HAP-1 (cell line): ENCODE measurements around the gene TELO2.

Source experiments
- DNase-seq, 2 experiments: peaks; one replicate each; pipeline ENCODE4 v3.0.0-alpha.2; 2016 to 2020; ENCODE audit warnings: low spot score in 2 of 2
- H3K27me3 ChIP-seq: fragments of 250-450 bp; sonication (Bioruptor Pico); 2 replicates; pipeline ENCODE4 v1.5.1; 2020; ENCODE audit warnings: low read depth, mild to moderate bottlenecking, moderate library complexity
- H3K36me3 ChIP-seq: fragments of 250-450 bp; sonication (Bioruptor Pico); replicated peaks from 2 replicates; pipeline ENCODE4 v1.5.1; 2020; ENCODE audit warnings: mild to moderate bottlenecking
- H3K4me1 ChIP-seq: fragments of 250-450 bp; sonication (Bioruptor Pico); 2 replicates; pipeline ENCODE4 v1.5.1; 2020; ENCODE audit warnings: mild to moderate bottlenecking
- H3K4me3 ChIP-seq: fragments of 250-450 bp; sonication (Bioruptor Pico); 2 replicates; pipeline ENCODE4 v1.5.1; 2020; ENCODE audit warnings: mild to moderate bottlenecking, moderate library complexity
- H3K9me3 ChIP-seq: fragments of 250-450 bp; sonication (Bioruptor Pico); 2 replicates; pipeline ENCODE4 v1.5.1; 2020; ENCODE audit warnings: mild to moderate bottlenecking, moderate library complexity
- in situ Hi-C: fragments of 300-500 bp; cut with MboI; formaldehyde crosslinking; loops from 3 replicates; pipeline ENCODE4 v1.14.3; 2020; ENCODE audit warnings: low sequenced_read_pairs, inconsistent platforms, mixed read lengths

The TELO2 gene

DNA sequence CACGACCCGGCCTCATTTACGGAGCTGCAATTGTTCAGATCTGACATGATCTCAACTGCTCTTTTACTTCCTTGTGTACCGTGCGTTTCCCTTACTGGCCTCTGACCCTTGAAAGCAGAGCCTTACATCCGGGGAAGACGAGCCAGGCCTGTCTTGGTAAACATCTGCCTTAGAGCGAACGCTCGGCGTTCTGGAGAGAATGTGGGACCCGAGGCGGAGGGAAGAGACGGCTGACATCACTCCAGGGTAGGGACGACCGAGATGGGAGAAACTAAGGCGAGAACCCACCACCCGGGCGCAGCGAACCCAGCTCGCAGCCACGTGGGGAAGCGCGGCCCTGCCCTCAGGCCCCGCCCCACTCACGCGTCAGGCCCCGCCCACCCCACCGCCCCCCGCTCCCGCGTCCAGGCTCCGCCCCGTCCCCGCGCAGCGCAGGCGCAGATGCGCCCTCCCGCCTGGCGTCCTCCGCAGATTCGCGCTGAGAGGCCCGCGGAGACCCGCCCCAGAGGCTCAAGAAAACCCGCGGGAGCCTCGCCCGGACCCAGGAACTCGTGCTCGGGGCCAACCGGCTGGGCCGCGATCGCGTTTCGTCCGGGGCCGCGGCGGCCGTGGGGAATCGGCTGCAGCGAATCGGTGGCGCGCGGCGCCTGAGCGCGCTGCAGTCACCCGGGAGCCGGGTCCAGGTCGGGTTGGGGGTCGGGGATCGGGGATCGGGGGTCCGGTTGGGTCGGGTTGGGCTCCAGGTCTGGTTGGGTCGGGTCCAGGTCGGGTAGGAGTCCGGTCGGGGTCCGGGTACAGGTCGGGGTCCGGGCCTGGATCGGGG is at the start of gene TELO2:
Gene TELO2 (plus strand): TSS at position 438 of the 823 bp plus-strand sequence. CDS start 922 bp downstream, outside the sequence.
- DNase-seq = peak; percentile 73 to 90
- H3K4me3 ChIP-seq = peak within 1 kb of the TSS; percentile 77

DNA sequence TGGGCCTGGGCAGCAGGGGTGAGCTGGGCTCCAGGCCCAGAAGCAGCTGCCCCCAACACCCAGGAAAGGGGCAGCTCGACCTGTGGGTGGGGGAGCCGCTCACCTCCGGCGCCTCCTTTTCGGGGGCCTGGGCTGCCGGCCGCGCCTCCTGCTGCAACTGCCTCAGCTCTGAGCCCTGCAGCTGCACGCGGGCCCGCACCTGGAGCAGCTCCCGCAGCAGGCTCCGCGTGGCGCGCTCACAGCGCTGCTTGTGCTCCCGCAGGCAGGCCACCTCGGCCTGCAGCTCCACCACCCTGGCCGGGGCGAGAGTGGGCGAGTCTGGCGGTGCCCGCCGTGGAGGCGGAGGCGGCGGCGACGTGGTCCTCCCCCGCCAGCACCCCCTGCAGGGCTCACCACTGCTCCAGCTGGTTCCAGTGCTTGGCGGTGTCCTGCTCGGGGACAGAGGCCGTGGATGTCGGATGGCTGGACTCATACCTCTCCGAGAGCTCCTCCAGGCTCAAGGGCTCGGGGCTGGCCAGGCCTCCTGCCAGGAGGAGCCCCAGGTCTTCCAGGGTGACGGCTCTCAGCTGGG is 49.7 kb upstream of the TELO2 start:
- Histone ChIP-seq H3K4me3 (no peak overlapping the region), H3K27me3 (no peaks in the 10 kb centered on the region), H3K4me1 (no peaks in the 10 kb centered on the region), H3K36me3 (no peaks in the 10 kb centered on the region; the same call in 1 of the 2 replicates), H3K9me3 (no peaks in the 10 kb centered on the region)
- in situ Hi-C loops = no loop called here
- DNase-seq = no peak

More for the DNA sequence above, at the start of gene TELO2:
- in situ Hi-C loops = no loop called here
- H3K27me3 ChIP-seq = no peaks in the 10 kb centered on the region
- peaks cover 6% of the 10 kb centered on the region for H3K4me1 ChIP-seq
- H3K36me3 ChIP-seq = peaks cover 36% of the 10 kb centered on the region
- H3K9me3 ChIP-seq = no peaks in the 10 kb centered on the region

DNA sequence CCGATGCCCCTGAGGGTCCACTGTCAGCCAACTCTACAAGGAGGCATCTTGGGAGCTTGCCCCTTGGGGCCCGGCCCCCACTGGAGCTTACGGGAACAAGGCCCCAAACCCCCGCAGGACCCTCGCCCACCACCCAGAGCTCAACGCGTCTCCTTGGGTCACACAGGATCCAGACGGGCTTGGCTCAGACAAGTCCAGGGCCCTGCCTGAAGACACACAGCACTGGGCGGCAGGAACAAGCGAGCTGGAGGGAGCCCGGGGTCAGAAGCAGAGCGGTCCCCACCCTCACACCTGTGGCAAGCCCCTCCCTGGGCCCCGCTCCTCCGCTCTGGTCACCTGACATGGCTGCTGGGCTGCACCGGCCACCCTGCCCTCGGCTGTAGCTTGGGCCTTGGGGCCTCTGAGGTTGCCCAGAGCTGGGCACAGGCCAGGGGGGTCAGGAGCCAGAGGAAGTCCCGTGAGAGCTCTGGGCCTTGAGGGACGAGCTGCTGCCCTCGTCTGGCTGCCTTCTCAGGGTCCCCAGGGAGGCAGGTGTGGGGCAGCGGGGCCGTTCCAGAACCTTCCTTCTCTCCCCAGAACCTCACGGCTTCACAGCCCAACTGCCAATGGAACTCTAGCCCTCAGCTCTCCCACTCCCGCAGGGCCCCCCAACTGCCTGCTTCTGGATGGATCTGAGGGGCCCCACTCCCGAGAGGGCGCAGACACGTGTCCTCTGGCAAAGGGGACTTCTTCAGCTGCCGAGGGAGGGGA is 49.0 kb upstream of the TELO2 start, which contains the start of gene CCDC154:
Gene CCDC154 (minus strand): TSS at position 577 of the 750 bp plus-strand sequence. CDS start 234 bp downstream, at position 343.
- no peaks in the 10 kb centered on the region; the same call in 1 of the 2 replicates for H3K36me3 ChIP-seq
- H3K27me3 ChIP-seq = no peaks in the 10 kb centered on the region
- no peak within 1 kb of the TSS for H3K4me3 ChIP-seq
- H3K9me3 ChIP-seq = no peaks in the 10 kb centered on the region
- in situ Hi-C loops = no loop called here
- DNase-seq = no peak
- no peaks in the 10 kb centered on the region for H3K4me1 ChIP-seq

DNA sequence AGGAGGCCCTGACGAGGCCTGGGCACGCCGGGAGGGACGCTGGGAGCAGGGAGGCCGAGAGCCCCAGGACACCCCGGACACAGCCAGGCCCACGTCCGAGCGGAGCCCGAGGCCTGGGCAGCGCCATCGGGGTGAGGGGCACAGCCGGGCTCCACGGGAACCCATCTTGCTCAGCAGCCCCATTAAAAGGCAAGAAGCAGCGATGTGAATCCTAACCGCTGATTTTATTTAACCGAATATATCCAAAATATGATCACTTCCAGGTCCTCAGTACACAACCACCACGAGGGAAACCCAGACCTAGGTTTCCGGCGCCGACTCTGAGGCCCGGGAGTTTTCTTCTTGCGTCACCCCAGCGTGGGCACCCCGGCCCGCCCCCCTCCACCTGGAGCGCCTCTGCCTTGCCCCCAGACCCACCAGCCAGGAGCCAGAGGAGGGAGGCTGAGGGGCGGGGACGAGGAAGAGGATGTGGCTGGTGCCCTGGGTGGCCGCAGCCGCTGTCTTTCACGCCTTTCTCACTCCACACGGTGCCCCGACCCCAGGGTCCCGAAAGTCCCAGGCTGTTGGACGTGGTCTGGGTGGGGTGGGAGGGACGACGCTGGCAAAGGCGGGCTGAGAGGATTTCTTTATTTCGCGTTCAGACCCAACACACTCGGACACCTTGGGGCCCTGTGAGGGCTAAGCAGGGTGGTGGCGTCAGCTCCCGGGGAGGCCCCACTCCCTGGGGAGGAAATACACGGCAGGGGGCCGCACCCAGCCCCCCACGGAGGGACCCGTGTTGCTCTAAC is 48.2 kb upstream of the TELO2 start:
- H3K36me3 ChIP-seq = peaks cover 2% of the 10 kb centered on the region; the same call in 1 of the 2 replicates
- no peak overlapping the region for H3K4me3 ChIP-seq
- DNase-seq = no peak
- no peaks in the 10 kb centered on the region for H3K4me1 ChIP-seq
- no peaks in the 10 kb centered on the region for H3K27me3 ChIP-seq
- in situ Hi-C loops = no loop called here
- no peaks in the 10 kb centered on the region for H3K9me3 ChIP-seq

DNA sequence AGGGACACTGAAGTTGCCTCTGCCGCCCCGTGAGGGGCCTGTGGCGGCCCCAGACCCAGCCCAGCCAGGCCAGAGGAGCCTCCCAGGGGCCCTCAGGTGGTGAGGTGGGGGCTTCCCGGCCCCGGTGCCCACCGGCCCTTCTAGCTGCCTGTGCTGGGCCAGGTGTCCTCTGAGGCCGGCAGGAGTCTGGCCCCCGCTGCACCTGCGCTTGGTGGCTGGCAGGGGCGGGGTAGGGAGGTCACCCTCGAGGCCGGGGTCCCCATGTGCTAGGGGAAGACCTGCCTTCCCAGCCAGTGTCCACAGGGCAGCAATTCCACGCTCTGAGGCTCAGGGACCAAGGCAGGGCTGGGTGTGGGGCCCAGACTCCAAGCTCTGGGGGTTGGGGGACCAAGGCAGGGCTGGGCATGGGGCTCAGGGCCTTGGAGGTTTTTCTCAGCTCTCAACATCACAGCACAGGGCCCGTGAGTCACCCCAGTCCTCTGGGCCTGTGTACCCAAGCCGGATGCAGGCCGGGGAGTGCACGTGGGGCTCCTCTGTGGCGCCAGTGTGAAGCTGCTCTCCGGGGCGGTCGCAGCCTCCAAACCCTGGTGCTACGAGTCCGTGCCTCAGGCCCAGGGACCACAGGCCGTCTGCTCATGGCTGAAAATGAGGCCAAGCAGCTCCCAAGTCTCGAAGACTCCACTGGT is 47.5 kb upstream of the TELO2 start:
- Histone ChIP-seq H3K4me1 (no peaks in the 10 kb centered on the region), H3K27me3 (no peaks in the 10 kb centered on the region), H3K9me3 (no peaks in the 10 kb centered on the region), H3K4me3 (no peak overlapping the region), H3K36me3 (peaks cover 2% of the 10 kb centered on the region; the same call in 1 of the 2 replicates)
- no peak for DNase-seq
- in situ Hi-C loops = no loop called here

DNA sequence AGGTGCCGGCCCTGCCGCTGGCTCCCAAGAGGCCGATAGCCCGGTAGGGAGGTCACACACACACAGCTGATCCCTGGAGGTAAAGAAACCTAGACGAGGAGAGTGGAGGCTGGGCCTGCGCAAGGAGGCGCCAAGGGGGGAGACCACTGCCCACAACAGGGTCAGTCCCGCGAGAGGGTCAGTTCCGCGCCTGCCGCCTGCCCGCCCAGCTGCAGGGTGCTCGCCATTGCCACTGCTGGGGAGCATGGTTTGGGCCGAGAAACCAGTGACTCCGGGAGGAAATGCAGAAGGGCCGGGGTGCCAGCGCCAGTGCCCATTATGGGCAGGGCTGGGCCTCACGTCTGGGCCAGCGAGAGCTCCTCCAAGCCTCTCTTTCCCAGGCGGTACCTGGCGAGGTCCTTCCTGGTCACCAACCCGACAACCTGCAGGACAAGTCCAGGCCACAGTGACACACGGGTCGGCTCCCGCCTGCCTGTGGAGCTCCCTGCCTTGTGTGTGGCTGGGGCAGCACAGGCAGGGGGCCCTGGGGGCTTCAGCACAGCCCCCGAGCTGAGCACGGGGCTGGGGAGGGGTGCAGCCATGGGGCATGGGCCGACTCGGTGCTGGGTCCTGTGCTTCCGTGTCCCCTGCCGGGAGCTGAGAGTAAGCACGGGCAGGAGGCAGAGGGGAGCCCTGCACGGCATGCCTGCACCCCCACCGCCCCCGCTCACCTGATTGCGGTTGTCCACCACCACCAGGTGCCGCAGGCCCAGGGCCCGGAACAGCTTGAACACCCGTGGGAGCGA is 46.7 kb upstream of the TELO2 start:
- Histone ChIP-seq H3K4me3 (no peak overlapping the region), H3K36me3 (peaks cover 2% of the 10 kb centered on the region; the same call in 1 of the 2 replicates), H3K9me3 (no peaks in the 10 kb centered on the region), H3K27me3 (no peaks in the 10 kb centered on the region), H3K4me1 (no peaks in the 10 kb centered on the region)
- no peak for DNase-seq
- in situ Hi-C loops = no loop called here

DNA sequence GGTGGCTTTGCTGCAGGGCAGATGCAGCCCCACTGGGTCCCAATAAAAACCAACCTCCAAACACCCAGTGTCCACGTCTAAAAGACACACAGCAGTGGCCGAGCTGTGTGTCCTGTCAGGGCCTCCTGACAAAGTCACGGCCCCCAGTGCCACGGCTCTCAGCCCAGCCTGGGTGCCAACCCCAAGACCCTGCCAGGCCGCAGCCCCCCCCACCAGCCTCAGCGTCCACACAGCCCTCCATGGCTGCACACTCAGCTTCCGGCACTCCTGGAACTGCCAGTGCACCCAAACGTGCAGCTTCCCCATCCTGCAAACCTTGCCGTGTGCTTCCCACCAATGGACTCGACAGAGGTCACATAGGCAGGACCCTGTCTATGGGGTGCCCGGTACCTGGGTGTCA is 45.2 kb upstream of the TELO2 start:
- in situ Hi-C loops = no loop called here
- Histone ChIP-seq H3K4me1 (no peaks in the 10 kb centered on the region), H3K36me3 (peaks cover 2% of the 10 kb centered on the region; the same call in 1 of the 2 replicates), H3K27me3 (no peaks in the 10 kb centered on the region), H3K4me3 (no peak overlapping the region), H3K9me3 (no peaks in the 10 kb centered on the region)
- DNase-seq = no peak

DNA sequence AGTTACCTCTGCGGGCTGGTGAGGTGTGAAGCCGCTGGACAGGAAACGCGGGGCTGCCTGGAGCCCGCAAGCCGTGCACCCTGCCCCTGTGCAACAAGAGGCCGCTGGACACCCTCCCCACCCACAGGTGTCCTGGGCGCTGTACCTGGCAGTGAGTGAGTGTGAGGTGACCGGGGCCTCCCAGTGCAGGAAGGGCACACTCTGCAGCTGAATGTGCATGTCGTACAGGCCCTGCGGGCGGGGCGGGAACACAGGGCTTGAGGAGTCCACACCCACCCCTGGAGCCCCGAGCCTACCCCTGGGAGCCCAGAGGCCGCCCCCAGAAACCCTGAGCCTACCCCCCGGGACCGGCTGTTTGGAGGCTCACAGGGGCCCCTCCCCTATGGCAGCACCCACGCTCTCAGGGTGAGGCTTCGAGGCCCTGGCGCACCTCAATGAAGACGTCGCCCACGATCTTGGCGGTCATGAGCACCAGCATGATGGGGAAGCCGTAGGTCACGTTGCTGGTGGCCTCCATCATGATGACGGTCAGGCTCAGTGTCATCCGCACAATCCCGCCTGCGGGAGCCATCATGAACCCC is 44.5 kb upstream of the TELO2 start:
- no peak for DNase-seq
- no peaks in the 10 kb centered on the region for H3K9me3 ChIP-seq
- in situ Hi-C loops = no loop called here
- no peak overlapping the region for H3K4me3 ChIP-seq
- H3K27me3 ChIP-seq = no peaks in the 10 kb centered on the region
- peaks cover 2% of the 10 kb centered on the region; the same call in 1 of the 2 replicates for H3K36me3 ChIP-seq
- no peaks in the 10 kb centered on the region for H3K4me1 ChIP-seq

DNA sequence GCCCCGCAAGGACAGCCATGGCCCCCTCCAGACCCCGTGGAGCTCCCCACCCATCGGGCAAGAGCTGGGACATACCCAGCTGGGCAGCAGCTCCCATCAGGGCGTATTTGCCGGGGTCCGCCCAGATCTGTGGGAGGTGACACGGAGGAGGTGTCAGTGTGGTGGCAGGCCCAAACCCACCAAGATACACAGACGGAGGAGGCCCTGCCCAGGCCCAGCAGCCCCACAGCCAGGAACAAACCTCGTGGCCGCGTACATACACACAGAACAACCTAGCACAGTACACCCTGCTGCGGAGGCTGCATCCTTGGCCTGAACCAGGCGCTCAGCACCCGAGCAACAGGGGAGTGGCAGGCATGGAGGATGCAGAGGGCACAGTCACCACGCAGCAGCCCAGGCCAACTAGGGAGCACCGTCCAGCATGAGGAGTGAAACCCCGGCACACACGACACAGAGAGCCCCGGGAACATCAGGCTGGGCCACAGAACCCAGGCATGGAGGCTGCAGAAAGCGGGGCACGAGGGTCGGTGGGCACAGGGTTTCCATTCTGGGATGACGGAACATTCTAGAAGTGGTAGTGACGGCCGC is 43.9 kb upstream of the TELO2 start:
- Histone ChIP-seq H3K4me3 (no peak overlapping the region), H3K4me1 (no peaks in the 10 kb centered on the region), H3K36me3 (peaks cover 2% of the 10 kb centered on the region; the same call in 1 of the 2 replicates), H3K27me3 (no peaks in the 10 kb centered on the region), H3K9me3 (no peaks in the 10 kb centered on the region)
- no peak for DNase-seq
- in situ Hi-C loops = no loop called here

DNA sequence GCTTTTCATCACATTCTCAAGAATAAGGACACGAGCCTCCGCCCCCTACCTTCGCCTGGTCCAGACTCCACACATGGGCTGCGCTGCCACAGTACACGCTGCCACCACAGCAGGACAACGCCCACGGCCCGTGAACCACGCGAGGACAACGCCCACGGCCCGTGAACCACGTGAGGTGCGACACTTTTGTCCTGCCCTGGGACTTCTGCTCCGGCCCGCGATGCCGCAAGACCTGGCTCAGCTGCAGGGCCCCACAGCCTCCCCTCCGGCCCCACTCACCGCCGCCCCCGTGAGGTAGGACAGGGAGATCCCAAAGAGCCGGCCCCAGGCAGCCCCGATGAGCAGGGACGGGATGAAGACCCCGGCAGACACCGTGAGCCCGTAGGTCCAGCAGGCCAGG is 42.9 kb upstream of the TELO2 start:
- Histone ChIP-seq H3K9me3 (no peaks in the 10 kb centered on the region), H3K4me3 (no peak overlapping the region), H3K4me1 (no peaks in the 10 kb centered on the region), H3K27me3 (no peaks in the 10 kb centered on the region), H3K36me3 (peaks cover 8% of the 10 kb centered on the region; the same call in 1 of the 2 replicates)
- in situ Hi-C loops = no loop called here
- DNase-seq = no peak

DNA sequence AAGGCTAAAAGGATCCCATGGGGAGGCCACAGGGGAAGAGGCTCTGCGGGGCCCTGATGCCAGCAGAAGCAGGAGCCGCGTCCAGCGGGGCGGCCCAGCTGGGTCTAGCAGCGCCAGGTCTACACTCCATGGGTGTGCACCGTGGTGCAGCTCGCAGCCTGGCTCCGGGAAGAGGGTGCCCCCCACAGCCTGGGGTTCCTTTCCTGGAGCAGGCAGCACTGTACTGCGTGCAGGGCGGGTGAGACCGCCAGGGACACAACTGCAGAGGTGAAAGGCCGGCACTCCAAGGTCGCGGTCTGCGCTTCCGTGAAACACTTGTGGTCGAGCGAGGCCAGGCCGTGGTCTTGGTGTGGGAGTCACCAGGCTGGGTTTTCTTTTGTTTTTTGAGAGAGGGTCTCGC is 42.3 kb upstream of the TELO2 start:
- H3K4me1 ChIP-seq = no peaks in the 10 kb centered on the region
- peaks cover 8% of the 10 kb centered on the region; the same call in 1 of the 2 replicates for H3K36me3 ChIP-seq
- in situ Hi-C loops = no loop called here
- DNase-seq = no peak
- H3K4me3 ChIP-seq = no peak overlapping the region
- no peaks in the 10 kb centered on the region for H3K9me3 ChIP-seq
- no peaks in the 10 kb centered on the region for H3K27me3 ChIP-seq
